H9 (cell line): ENCODE data around the gene ATM. TPM values are rescaled to one million over a fixed set of nuclear protein-coding genes. Genes with fewer than 3 reads are reported as not detected.

ENCODE experiments used
- DNase-seq: peaks from one replicate; pipeline ENCODE4 v3.0.0-alpha.2; 2017
- H2AFZ ChIP-seq: one replicate; pipeline ENCODE4 v1.6.1; 2013; ENCODE audit warnings: mild to moderate bottlenecking, low read length, control low read depth, moderate library complexity
- H2AK5ac ChIP-seq: 2 replicates; pipeline ENCODE4 v1.6.1; 2013; ENCODE audit warnings: low read length, control low read depth, mixed read lengths; ENCODE audit not compliant: insufficient read length
- H2BK120ac ChIP-seq: one replicate; pipeline ENCODE4 v1.6.1; 2013; ENCODE audit warnings: low read depth, mild to moderate bottlenecking, low read length, control low read depth, inconsistent platforms; ENCODE audit not compliant: poor library complexity, severe bottlenecking
- H2BK12ac ChIP-seq: 2 replicates; pipeline ENCODE4 v1.6.1; 2013; ENCODE audit warnings: low read length, control low read depth, mixed read lengths, low read depth; ENCODE audit not compliant: insufficient read length
- H2BK15ac ChIP-seq: 2 replicates; pipeline ENCODE4 v1.6.1; 2013; ENCODE audit warnings: low read depth, low read length, control low read depth
- H2BK20ac ChIP-seq: one replicate; pipeline ENCODE4 v1.6.1; 2013; ENCODE audit warnings: low read depth, mild to moderate bottlenecking, low read length, control low read depth, inconsistent platforms; ENCODE audit not compliant: poor library complexity, severe bottlenecking
- H2BK5ac ChIP-seq: 2 replicates; pipeline ENCODE4 v1.6.1; 2013; ENCODE audit warnings: low read length, control low read depth, mixed read lengths; ENCODE audit not compliant: insufficient read length
- H3K14ac ChIP-seq: 2 replicates; pipeline ENCODE4 v1.6.1; 2013; ENCODE audit warnings: low read length, control low read depth; ENCODE audit not compliant: insufficient read depth
- H3K18ac ChIP-seq: 2 replicates; pipeline ENCODE4 v1.6.1; 2013; ENCODE audit warnings: low read depth, mild to moderate bottlenecking, mixed read lengths, low read length, control low read depth; ENCODE audit not compliant: insufficient read length
- H3K23ac ChIP-seq: 2 replicates; pipeline ENCODE4 v1.6.1; 2013; ENCODE audit warnings: low read length, control low read depth, mixed read lengths, low read depth; ENCODE audit not compliant: insufficient read length
- H3K23me2 ChIP-seq: 2 replicates; pipeline ENCODE4 v1.6.1; 2013; ENCODE audit warnings: low read depth, mild to moderate bottlenecking, mixed read lengths, low read length, control low read depth; ENCODE audit not compliant: insufficient read length, poor library complexity, severe bottlenecking
- H3K27ac ChIP-seq: 2 replicates; pipeline ENCODE4 v1.5.1; 2013; ENCODE audit warnings: low read length, control low read depth, mixed read lengths, low read depth; ENCODE audit not compliant: insufficient read length
- H3K27me3 ChIP-seq: 2 replicates; pipeline ENCODE4 v1.6.1; 2013; ENCODE audit warnings: low read length, control low read depth, inconsistent platforms; ENCODE audit not compliant: insufficient read depth
- H3K4ac ChIP-seq: 2 replicates; pipeline ENCODE4 v1.6.1; 2013; ENCODE audit warnings: low read depth, mild to moderate bottlenecking, control low read depth, inconsistent platforms, low read length, moderate library complexity
- H3K4me1 ChIP-seq: 2 replicates; pipeline ENCODE4 v1.6.1; 2013; ENCODE audit warnings: low read length, control low read depth, inconsistent platforms; ENCODE audit not compliant: insufficient read depth
- H3K4me2 ChIP-seq: 2 replicates; pipeline ENCODE4 v1.6.1; 2013; ENCODE audit warnings: low read length, control low read depth, mixed read lengths; ENCODE audit not compliant: insufficient read length, insufficient read depth
- H3K56ac ChIP-seq: 2 replicates; pipeline ENCODE4 v1.6.1; 2013; ENCODE audit warnings: low read depth, mild to moderate bottlenecking, mixed read lengths, low read length, control low read depth; ENCODE audit not compliant: insufficient read length
- H3K79me1 ChIP-seq: 2 replicates; pipeline ENCODE4 v1.6.1; 2013; ENCODE audit warnings: low read depth, mild to moderate bottlenecking, moderate library complexity, low read length, control low read depth, inconsistent platforms; ENCODE audit not compliant: insufficient read depth, poor library complexity, severe bottlenecking
- H3K79me2 ChIP-seq: 2 replicates; pipeline ENCODE4 v1.6.1; 2013; ENCODE audit warnings: low read length, control low read depth, inconsistent platforms; ENCODE audit not compliant: insufficient read depth
- H3K9ac ChIP-seq: 2 replicates; pipeline ENCODE4 v1.6.1; 2013; ENCODE audit warnings: low read length, control low read depth, mixed read lengths; ENCODE audit not compliant: insufficient read length; ENCODE audit errors: extremely low read depth
- H3K9me3 ChIP-seq: one replicate; pipeline ENCODE4 v1.6.1; 2013; ENCODE audit warnings: low read depth, low read length, inconsistent platforms; ENCODE audit not compliant: control insufficient read depth
- H3T11ph ChIP-seq: one replicate; pipeline ENCODE4 v1.6.1; 2013; ENCODE audit warnings: mild to moderate bottlenecking, low read length, control low read depth, inconsistent platforms
- H4K20me1 ChIP-seq: one replicate; pipeline ENCODE4 v1.6.1; 2013; ENCODE audit not compliant: control insufficient read depth, insufficient read length, insufficient read depth
- H4K5ac ChIP-seq: 2 replicates; pipeline ENCODE4 v1.6.1; 2013; ENCODE audit warnings: low read depth, mild to moderate bottlenecking, mixed read lengths, low read length, control low read depth; ENCODE audit not compliant: insufficient read length
- H4K8ac ChIP-seq: replicated peaks from 2 replicates; pipeline ENCODE4 v1.6.1; 2013; ENCODE audit warnings: low read length, control low read depth, mixed read lengths, low read depth; ENCODE audit not compliant: insufficient read length
- H4K91ac ChIP-seq: 2 replicates; pipeline ENCODE4 v1.6.1; 2013; ENCODE audit warnings: low read depth, mild to moderate bottlenecking, moderate library complexity, mixed read lengths, low read length, control low read depth; ENCODE audit not compliant: insufficient read length
- H3K27ac Mint-ChIP-seq, 3 experiments: 2 replicates in 2 of 3; 3 replicates in 1 of 3; pipeline ENCODE4 v1.8.0; 2020 to 2021; ENCODE audit warnings: mixed read lengths in 3 of 3, mild to moderate bottlenecking in 1 of 3, moderate library complexity in 1 of 3
- H3K27me3 Mint-ChIP-seq: 2 replicates; pipeline ENCODE4 v1.8.0; 2021; ENCODE audit warnings: low read depth, mild to moderate bottlenecking, moderate library complexity, mixed read lengths
- H3K36me3 Mint-ChIP-seq, 3 experiments: 2 replicates in 2 of 3; 3 replicates in 1 of 3; pipeline ENCODE4 v1.8.0; 2020 to 2021; ENCODE audit warnings: low read depth in 3 of 3, mixed read lengths in 3 of 3; ENCODE audit not compliant: insufficient read depth in 1 of 3
- H3K4me1 Mint-ChIP-seq, 2 experiments: 2 replicates each; pipeline ENCODE4 v1.8.0; 2020; ENCODE audit warnings: mixed read lengths in 2 of 2
- H3K4me3 Mint-ChIP-seq, 2 experiments: 2 replicates in 1 of 2; 3 replicates in 1 of 2; pipeline ENCODE4 v1.8.0; 2020 to 2021; ENCODE audit warnings: mild to moderate bottlenecking in 2 of 2, mixed read lengths in 2 of 2, moderate library complexity in 1 of 2
- H3K9me3 Mint-ChIP-seq, 2 experiments: 2 replicates in 1 of 2; 3 replicates in 1 of 2; pipeline ENCODE4 v1.8.0; 2020; ENCODE audit warnings: mild to moderate bottlenecking in 2 of 2, mixed read lengths in 2 of 2, moderate library complexity in 1 of 2
- WGBS: extraction: QIAGEN DNeasy Blood & Tissue Kit; methylation state at CpG from one replicate; pipeline ENCODE4 v1.1.7; 2013; ENCODE audit warnings: missing lambda C conversion rate, low lambda C conversion rate, mixed read lengths; ENCODE audit not compliant: insufficient read length; ENCODE audit errors: extremely low coverage; 5-methylcytosine and 5-hydroxymethylcytosine counted together
- total RNA-seq: library from RNA; stranded (reverse); gene quantifications from 2 replicates; pipeline ENCODE4 v1.2.1, GENCODE V29; 2021
- TF ChIP-seq, protein P1 (sequence below): fragments of 200-600 bp; sonication (generic); conservative IDR thresholded peaks from 3 replicates; pipeline ENCODE4 v1.8.0; 2021; ENCODE audit warnings: antibody characterized with exemption, mild to moderate bottlenecking

The ATM gene
- total RNA-seq, 1 experiment from 2014 or later: 58.9 TPM

DNA sequence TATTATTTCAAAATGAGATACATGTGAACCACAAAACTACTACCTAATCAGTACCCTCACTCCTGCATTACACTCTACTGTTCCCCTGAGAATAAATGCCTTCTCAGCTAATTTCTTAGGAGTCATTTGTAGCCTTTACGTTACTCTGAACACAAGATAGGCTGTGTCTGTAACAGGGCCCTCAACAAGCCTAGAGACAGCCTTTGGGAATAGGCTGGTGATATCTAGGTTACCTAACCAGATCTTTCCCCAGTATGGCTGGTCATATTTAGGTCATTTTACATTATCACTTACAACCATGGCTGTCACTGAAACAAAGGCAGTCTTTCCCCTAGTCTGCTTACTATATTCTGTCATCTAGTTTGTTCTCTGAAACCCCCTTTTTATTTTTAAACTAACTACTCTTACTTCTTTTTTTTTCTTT, 14.2 kb downstream of the ATM start:
- Histone ChIP-seq H4K5ac (no peak overlapping the region), H2AFZ (no peak overlapping the region), H3K4me1 (no peaks in the 10 kb centered on the region), H3K79me1 (no peaks in the 10 kb centered on the region), H2BK20ac (no peak overlapping the region), H4K8ac (no peak overlapping the region), H4K20me1 (no peaks in the 10 kb centered on the region), H2BK12ac (no peak overlapping the region), H2BK5ac (no peak overlapping the region), H3T11ph (no peak overlapping the region), H3K23ac (no peak overlapping the region), H3K18ac (no peak overlapping the region), H2BK15ac (no peak overlapping the region), H3K56ac (no peak overlapping the region), H3K14ac (no peak overlapping the region), H3K27me3 (no peaks in the 10 kb centered on the region), H3K9ac (no peak overlapping the region), H3K9me3 (no peaks in the 10 kb centered on the region), H2BK120ac (no peak overlapping the region), H4K91ac (no peak overlapping the region), H3K4me2 (no peak overlapping the region), H3K4ac (no peak overlapping the region), H3K23me2 (no peaks in the 10 kb centered on the region), H2AK5ac (no peak overlapping the region), H3K79me2 (no peaks in the 10 kb centered on the region), H3K27ac (no peak overlapping the region)
- Mint-ChIP-seq H3K4me1 (no peaks in the 10 kb centered on the region), H3K27me3 (no peaks in the 10 kb centered on the region), H3K36me3 (peaks cover 12 to 44% (median 41%) of the 10 kb centered on the region in 3 experiments; a peak in 6 of 7 replicates), H3K4me3 (no peak overlapping the region), H3K9me3 (no peaks in the 10 kb centered on the region), H3K27ac (no peak overlapping the region)
- WGBS: no CpG with 5 or more reads among the region's 1 CpG
- TF ChIP-seq, protein P1, sequence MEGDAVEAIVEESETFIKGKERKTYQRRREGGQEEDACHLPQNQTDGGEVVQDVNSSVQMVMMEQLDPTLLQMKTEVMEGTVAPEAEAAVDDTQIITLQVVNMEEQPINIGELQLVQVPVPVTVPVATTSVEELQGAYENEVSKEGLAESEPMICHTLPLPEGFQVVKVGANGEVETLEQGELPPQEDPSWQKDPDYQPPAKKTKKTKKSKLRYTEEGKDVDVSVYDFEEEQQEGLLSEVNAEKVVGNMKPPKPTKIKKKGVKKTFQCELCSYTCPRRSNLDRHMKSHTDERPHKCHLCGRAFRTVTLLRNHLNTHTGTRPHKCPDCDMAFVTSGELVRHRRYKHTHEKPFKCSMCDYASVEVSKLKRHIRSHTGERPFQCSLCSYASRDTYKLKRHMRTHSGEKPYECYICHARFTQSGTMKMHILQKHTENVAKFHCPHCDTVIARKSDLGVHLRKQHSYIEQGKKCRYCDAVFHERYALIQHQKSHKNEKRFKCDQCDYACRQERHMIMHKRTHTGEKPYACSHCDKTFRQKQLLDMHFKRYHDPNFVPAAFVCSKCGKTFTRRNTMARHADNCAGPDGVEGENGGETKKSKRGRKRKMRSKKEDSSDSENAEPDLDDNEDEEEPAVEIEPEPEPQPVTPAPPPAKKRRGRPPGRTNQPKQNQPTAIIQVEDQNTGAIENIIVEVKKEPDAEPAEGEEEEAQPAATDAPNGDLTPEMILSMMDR: no peak
- no peak for DNase-seq
